K562 (cell line): ENCODE results near the gene CTH. TPM values are rescaled to one million over a fixed set of nuclear protein-coding genes. Genes with fewer than 3 reads are reported as not detected.

Experiments
- ATAC-seq: fragments of 200-7000 bp; cut with Tn5 transposase; 3 replicates; pipeline ENCODE4 v1.9.1; 2020; ENCODE audit warnings: moderate library complexity
- BruUV-seq: library from RNA; stranded (reverse); fragments of 400-500 nt; replicated peaks from 2 replicates; lab custom pipeline; 2021; lab: Mats Ljungman, UMichigan
- CTCF ChIA-PET: fragments of 300-600 bp; formaldehyde crosslinking; extraction: SDS; loops from one replicate; lab custom pipeline; 2021; ENCODE audit warnings: low intra/inter-chr PET ratio; lab: Yijun Ruan, JAX
- POLR2A ChIA-PET: fragments of 300-600, 350-650 bp; sonication (Branson Sonifier 250); formaldehyde crosslinking; extraction: SDS; loops from one replicate; lab custom pipeline; 2021; ENCODE audit warnings: antibody characterized with exemption, inconsistent platforms; lab: Yijun Ruan, JAX
- DNase-seq, 4 experiments: peaks; one replicate each; pipeline versions ENCODE4 v3.0.0 to v3.0.0-alpha.2; 2011 to 2018; ENCODE audit warnings: low spot score in 3 of 4, mixed read lengths in 3 of 4; ENCODE audit errors: extremely low read depth in 1 of 4
- FAIRE-seq: peaks from 2 replicates; lab custom pipeline; 2011; peaks lifted over from hg19 to GRCh38; lab: Jason Lieb, UNC
- H2AFZ ChIP-seq: 2 replicates; pipeline ENCODE4 v1.6.0; 2011; ENCODE audit warnings: low read depth, low read length, control low read depth, inconsistent platforms
- H3K27ac ChIP-seq: fragments of 200-600 bp; 3 replicates; pipeline ENCODE4 v1.8.0; 2011; ENCODE audit warnings: low read depth, mild to moderate bottlenecking, control low read depth, inconsistent platforms, low read length, moderate library complexity, mixed read lengths; ENCODE audit errors: extremely low read depth
- H3K27me3 ChIP-seq, 2 experiments: fragments of 300-600 bp in 1 of 2; 2 replicates in 1 of 2; 3 replicates in 1 of 2; pipeline versions ENCODE4 v1.6.0 to v1.8.0; 2011; ENCODE audit warnings: inconsistent platforms in 2 of 2, low read length in 2 of 2, mild to moderate bottlenecking in 1 of 2, mixed read lengths in 1 of 2, moderate library complexity in 1 of 2; ENCODE audit not compliant: control insufficient read depth in 2 of 2, insufficient read depth in 2 of 2
- H3K36me3 ChIP-seq: fragments of 300-600 bp; 3 replicates; pipeline ENCODE4 v1.8.0; 2011; ENCODE audit warnings: mild to moderate bottlenecking, low read length, inconsistent platforms; ENCODE audit not compliant: control insufficient read depth, insufficient read depth
- H3K4me1 ChIP-seq, 2 experiments: fragments of 200-600 bp in 1 of 2; replicated peaks in 1 of 2; 2 replicates in 1 of 2; 3 replicates in 1 of 2; pipeline versions ENCODE4 v1.5.1 to v1.8.0; 2011; ENCODE audit warnings: inconsistent platforms in 2 of 2, low read length in 2 of 2, mild to moderate bottlenecking in 1 of 2, mixed read lengths in 1 of 2, moderate library complexity in 1 of 2; ENCODE audit not compliant: control insufficient read depth in 2 of 2, insufficient read depth in 2 of 2
- H3K4me2 ChIP-seq: 2 replicates; pipeline ENCODE4 v1.6.1; 2011; ENCODE audit warnings: low read length, control low read depth, inconsistent platforms, mixed read lengths; ENCODE audit not compliant: insufficient read depth
- H3K4me3 ChIP-seq: fragments of 200-600 bp; sonication (generic), shearing (Covaris generic); 2 replicates; pipeline ENCODE4 v1.5.1; 2016; ENCODE audit warnings: control low read depth, inconsistent platforms
- H3K79me2 ChIP-seq: fragments of 200-600 bp; 3 replicates; pipeline ENCODE4 v1.8.0; 2011; ENCODE audit warnings: low read length, inconsistent platforms; ENCODE audit not compliant: control insufficient read depth, insufficient read depth
- H3K9ac ChIP-seq, 2 experiments: 2 replicates each; pipeline versions ENCODE4 v1.6.0 to v1.6.1; 2011; ENCODE audit warnings: low read depth in 2 of 2, low read length in 2 of 2, control low read depth in 1 of 2, inconsistent platforms in 1 of 2, mild to moderate bottlenecking in 1 of 2, mixed read lengths in 1 of 2; ENCODE audit not compliant: insufficient read depth in 1 of 2
- H3K9me1 ChIP-seq: one replicate; pipeline ENCODE4 v1.6.0; 2011; ENCODE audit warnings: inconsistent platforms, mild to moderate bottlenecking, low read length, moderate library complexity; ENCODE audit not compliant: control insufficient read depth, insufficient read depth
- H3K9me3 ChIP-seq: replicated peaks from 2 replicates; pipeline ENCODE4 v1.5.1; 2011; ENCODE audit warnings: low read depth, low read length, inconsistent platforms; ENCODE audit not compliant: control insufficient read depth, insufficient read depth
- H4K20me1 ChIP-seq: replicated peaks from 2 replicates; pipeline ENCODE4 v1.6.1; 2011; ENCODE audit warnings: low read length, inconsistent platforms, mixed read lengths; ENCODE audit not compliant: control insufficient read depth, insufficient read depth
- SIX5 ChIP-seq, 2 experiments: IDR thresholded peaks; 2 replicates each; pipeline ENCODE4 v1.6.1; 2011; ENCODE audit warnings: low read length in 2 of 2, borderline replicate concordance in 1 of 2, low read depth in 1 of 2, mild to moderate bottlenecking in 1 of 2, moderate library complexity in 1 of 2; ENCODE audit not compliant: insufficient read depth in 1 of 2
- SREBF1 ChIP-seq: fragments of 150-350 bp; IDR thresholded peaks from 2 replicates; pipeline ENCODE4 v1.6.1; 2014; ENCODE audit warnings: antibody characterized with exemption, low read depth, low read length, borderline replicate concordance
- SREBF2 ChIP-seq: sonication (generic); formaldehyde crosslinking; IDR thresholded peaks from 2 replicates; pipeline ENCODE4 v1.4.0; 2020; ENCODE audit warnings: mild to moderate bottlenecking, missing genetic modification reagents
- SRF ChIP-seq, 2 experiments: fragments of 250-450, 450-650 bp in 1 of 2; sonication (Bioruptor Pico) in 1 of 2; sonication (generic) in 1 of 2; formaldehyde crosslinking; IDR thresholded peaks; 2 replicates each; pipeline versions ENCODE4 v1.5.0 to v1.5.1; 2020 to 2022; ENCODE audit warnings: mild to moderate bottlenecking in 1 of 2, missing genetic modification reagents in 1 of 2
- WGBS: fragments of 100-300 bp; shearing (Covaris generic); methylation state at CpG from one replicate; pipeline ENCODE4 v1.1.6; 2016; ENCODE audit warnings: low coverage, mixed read lengths; ENCODE audit not compliant: insufficient coverage; ENCODE audit errors: missing lambda C conversion rate; 5-methylcytosine and 5-hydroxymethylcytosine counted together
- in situ Hi-C: fragments of 300-500 bp; cut with MboI; formaldehyde crosslinking; loops from 4 replicates; pipeline ENCODE4 v1.15.0; 2018; ENCODE audit warnings: inconsistent platforms, mixed read lengths
- intact Hi-C: fragments of 100-400 bp; cut with micrococcal nuclease; formaldehyde crosslinking; loops from 2 replicates; pipeline ENCODE4 v1.14.2; 2022
- polyA plus RNA-seq, 8 experiments: library from polyadenylated mRNA; depleted of rRNA in 4 of 8; stranded (reverse) in 5 of 8; unstranded in 3 of 8; fragments of >200 nt; fragmentation: Nextera tagmentation in 2 of 8; fragmentation: Illumina TruSeq in 1 of 8; extraction: Ambion mirVana in 2 of 8; extraction: Trizol in 1 of 8; gene quantifications; 2 replicates each; pipeline versions ENCODE4 v1.2.1 to v1.2.3, GENCODE V29; 2011 to 2014; ENCODE audit warnings: inconsistent platforms in 1 of 8, missing spikeins in 1 of 8
- total RNA-seq, 7 experiments: library from RNA; depleted of rRNA in 6 of 7; stranded (reverse); fragments of >200 nt in 6 of 7; fragmentation: Illumina TruSeq in 2 of 7; extraction: Trizol in 2 of 7; gene quantifications; 2 replicates each; pipeline versions ENCODE4 v1.2.1 to v1.2.3, GENCODE V29; 2011 to 2021; ENCODE audit warnings: low replicate concordance in 1 of 7
- TF ChIP-seq, protein P1 (sequence below): fragments of 250-450 bp; sonication (Bioruptor Pico); IDR thresholded peaks from 2 replicates; pipeline ENCODE4 v1.5.0; 2022; ENCODE audit warnings: mild to moderate bottlenecking
- TF ChIP-seq, protein P2 (sequence below), 2 experiments: fragments of 150-350 bp in 1 of 2; IDR thresholded peaks; 2 replicates each; pipeline ENCODE4 v1.6.1; 2012 to 2016; ENCODE audit warnings: low read depth in 2 of 2, low read length in 2 of 2, mild to moderate bottlenecking in 1 of 2, moderate library complexity in 1 of 2

The CTH gene
- total and polyA plus RNA-seq, 9 of the 15 experiments (the other 6 are each of a cell fraction or from before 2014, with no cell fraction given): 8.0 to 54.4 (median 30.9) TPM

DNA sequence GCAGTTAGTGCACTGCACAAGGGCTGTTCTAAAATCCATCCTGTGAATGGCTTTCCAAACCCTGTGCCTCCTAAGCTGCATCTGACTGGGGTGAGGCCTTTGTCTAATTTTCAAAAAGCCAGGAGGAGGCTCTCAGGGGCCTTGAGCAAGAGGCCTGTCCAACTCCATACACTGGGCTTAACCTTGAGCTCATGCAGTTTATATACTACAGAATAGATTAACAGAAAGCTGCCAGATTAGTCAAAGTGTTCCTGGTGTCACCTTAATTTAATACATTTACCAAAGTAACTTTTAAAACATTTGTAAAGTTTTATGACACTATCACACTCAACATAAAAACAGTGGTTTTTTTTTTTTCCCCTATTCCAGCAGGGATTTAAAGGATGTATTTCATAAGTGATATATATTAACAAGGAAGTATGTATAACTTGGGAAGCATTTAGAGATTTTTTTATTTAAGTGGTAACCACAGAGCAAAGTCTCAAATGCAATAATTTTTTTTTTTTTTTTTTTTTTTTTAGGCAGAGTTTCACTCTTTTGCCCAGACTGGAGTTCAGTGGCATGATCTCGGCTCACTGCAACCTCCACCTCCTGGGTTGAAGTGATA is 23.3 kb downstream of the CTH start:
- ChIA-PET POLR2A (interaction anchor here (0.5 kb wide), 1 partner anchor 9 kb away, joined by 5 read pairs; no protein-coding TSS in a partner anchor), CTCF (interaction anchor here (0.6 kb wide), 1 partner anchor 9 kb away, joined by 3 read pairs; no protein-coding TSS in a partner anchor)
- in situ Hi-C loops: no loop called here
- FAIRE-seq: no peak
- no peaks in the 10 kb centered on the region for H3K9me3 ChIP-seq
- TF ChIP-seq SIX5 (IDR thresholded peaks at IDR 0.05; ENCODE audit: borderline replicate concordance in 1 of 2, insufficient read depth in 1 of 2, low read depth in 1 of 2, low read length in 2 of 2): no peak
- TF ChIP-seq, protein P1, sequence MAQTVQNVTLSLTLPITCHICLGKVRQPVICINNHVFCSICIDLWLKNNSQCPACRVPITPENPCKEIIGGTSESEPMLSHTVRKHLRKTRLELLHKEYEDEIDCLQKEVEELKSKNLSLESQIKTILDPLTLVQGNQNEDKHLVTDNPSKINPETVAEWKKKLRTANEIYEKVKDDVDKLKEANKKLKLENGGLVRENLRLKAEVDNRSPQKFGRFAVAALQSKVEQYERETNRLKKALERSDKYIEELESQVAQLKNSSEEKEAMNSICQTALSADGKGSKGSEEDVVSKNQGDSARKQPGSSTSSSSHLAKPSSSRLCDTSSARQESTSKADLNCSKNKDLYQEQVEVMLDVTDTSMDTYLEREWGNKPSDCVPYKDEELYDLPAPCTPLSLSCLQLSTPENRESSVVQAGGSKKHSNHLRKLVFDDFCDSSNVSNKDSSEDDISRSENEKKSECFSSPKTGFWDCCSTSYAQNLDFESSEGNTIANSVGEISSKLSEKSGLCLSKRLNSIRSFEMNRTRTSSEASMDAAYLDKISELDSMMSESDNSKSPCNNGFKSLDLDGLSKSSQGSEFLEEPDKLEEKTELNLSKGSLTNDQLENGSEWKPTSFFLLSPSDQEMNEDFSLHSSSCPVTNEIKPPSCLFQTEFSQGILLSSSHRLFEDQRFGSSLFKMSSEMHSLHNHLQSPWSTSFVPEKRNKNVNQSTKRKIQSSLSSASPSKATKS: no peak
- TF ChIP-seq, protein P2, sequence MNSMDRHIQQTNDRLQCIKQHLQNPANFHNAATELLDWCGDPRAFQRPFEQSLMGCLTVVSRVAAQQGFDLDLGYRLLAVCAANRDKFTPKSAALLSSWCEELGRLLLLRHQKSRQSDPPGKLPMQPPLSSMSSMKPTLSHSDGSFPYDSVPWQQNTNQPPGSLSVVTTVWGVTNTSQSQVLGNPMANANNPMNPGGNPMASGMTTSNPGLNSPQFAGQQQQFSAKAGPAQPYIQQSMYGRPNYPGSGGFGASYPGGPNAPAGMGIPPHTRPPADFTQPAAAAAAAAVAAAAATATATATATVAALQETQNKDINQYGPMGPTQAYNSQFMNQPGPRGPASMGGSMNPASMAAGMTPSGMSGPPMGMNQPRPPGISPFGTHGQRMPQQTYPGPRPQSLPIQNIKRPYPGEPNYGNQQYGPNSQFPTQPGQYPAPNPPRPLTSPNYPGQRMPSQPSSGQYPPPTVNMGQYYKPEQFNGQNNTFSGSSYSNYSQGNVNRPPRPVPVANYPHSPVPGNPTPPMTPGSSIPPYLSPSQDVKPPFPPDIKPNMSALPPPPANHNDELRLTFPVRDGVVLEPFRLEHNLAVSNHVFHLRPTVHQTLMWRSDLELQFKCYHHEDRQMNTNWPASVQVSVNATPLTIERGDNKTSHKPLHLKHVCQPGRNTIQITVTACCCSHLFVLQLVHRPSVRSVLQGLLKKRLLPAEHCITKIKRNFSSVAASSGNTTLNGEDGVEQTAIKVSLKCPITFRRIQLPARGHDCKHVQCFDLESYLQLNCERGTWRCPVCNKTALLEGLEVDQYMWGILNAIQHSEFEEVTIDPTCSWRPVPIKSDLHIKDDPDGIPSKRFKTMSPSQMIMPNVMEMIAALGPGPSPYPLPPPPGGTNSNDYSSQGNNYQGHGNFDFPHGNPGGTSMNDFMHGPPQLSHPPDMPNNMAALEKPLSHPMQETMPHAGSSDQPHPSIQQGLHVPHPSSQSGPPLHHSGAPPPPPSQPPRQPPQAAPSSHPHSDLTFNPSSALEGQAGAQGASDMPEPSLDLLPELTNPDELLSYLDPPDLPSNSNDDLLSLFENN (IDR thresholded peaks at IDR 0.05; ENCODE audit: low read depth in 2 of 2, low read length in 2 of 2): no peak
- no peak for TF ChIP-seq SRF (CRISPR knock-in tag; IDR thresholded peaks at IDR 0.05)
- no peak for TF ChIP-seq SREBF2 (CRISPR knock-in tag)
- no peak for TF ChIP-seq SREBF1
- no peak overlapping the region for H3K9ac ChIP-seq
- peak; percentile 21; the same call in 1 of the 3 replicates for ATAC-seq
- H3K4me1 ChIP-seq: no peaks in the 10 kb centered on the region
- H3K79me2 ChIP-seq: no peaks in the 10 kb centered on the region
- H3K27me3 ChIP-seq: no peaks in the 10 kb centered on the region
- H4K20me1 ChIP-seq: no peaks in the 10 kb centered on the region
- no peak overlapping the region for H3K4me2 ChIP-seq
- H3K36me3 ChIP-seq: peaks cover 58% of the 10 kb centered on the region
- H3K9me1 ChIP-seq: no peaks in the 10 kb centered on the region
- WGBS: no CpG with 5 or more reads among the region's 1 CpG
- intact Hi-C loops: no loop called here
- no TSS peak for BruUV-seq
- DNase-seq: no peak
- H3K4me3 ChIP-seq: no peak overlapping the region
- no peak overlapping the region for H2AFZ ChIP-seq
- H3K27ac ChIP-seq: no peak overlapping the region
